GM18951 (cell line): ENCODE results near the gene ENDOV.

Source experiments
- POLR2A ChIP-seq: IDR thresholded peaks from 4 replicates; pipeline ENCODE4 v1.6.1; 2011; ENCODE audit warnings: mild to moderate bottlenecking; ENCODE audit not compliant: insufficient read length, insufficient read depth; ENCODE audit errors: extremely low read depth
- in situ Hi-C: fragments of 300-500 bp; cut with MboI; formaldehyde crosslinking; loops from one replicate; pipeline ENCODE4 v1.12.0; 2022; ENCODE audit warnings: low sequenced_read_pairs, mixed read lengths, inconsistent platforms; ENCODE audit not compliant: unreplicated experiment

ENDOV gene

GRCh38 chr17:80427366-80428282 is 12.7 kb downstream of the ENDOV start:
- in situ Hi-C loops: no loop called here
- TF ChIP-seq POLR2A: no peak

- in situ Hi-C loops: no loop called here
- TF ChIP-seq POLR2A: no peak
Measured at GRCh38 chr17:80428363-80428762, 13.4 kb downstream of the ENDOV start.

DNA sequence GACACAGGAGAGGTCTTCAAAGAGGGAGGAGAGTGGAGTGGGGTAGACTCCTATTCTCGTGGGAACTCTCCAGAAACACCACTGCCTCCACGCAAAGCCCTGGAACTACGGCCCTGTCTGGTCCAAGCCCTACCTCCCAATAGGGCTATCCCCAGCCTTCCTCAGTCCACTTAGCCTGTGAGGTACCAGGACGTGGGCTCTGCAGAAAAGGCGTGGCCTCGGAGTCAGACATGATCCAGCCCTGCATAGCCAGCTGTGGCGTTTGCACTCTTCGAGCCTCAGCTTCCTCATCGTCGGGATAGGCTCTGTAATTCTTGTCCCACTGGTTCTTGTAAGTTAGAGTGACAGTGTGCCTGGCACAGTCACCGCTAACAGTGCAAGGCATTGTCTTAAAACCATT is 13.8 kb downstream of the ENDOV start:
- in situ Hi-C loops: no loop called here
- TF ChIP-seq POLR2A: no peak

- in situ Hi-C loops: loop anchor here (5.0 to 10.0 kb wide), 2 partner anchors 435 to 543 kb away; no protein-coding TSS in a partner anchor
Measured at GRCh38 chr17:80429356-80430275, 14.6 kb downstream of the ENDOV start.

DNA sequence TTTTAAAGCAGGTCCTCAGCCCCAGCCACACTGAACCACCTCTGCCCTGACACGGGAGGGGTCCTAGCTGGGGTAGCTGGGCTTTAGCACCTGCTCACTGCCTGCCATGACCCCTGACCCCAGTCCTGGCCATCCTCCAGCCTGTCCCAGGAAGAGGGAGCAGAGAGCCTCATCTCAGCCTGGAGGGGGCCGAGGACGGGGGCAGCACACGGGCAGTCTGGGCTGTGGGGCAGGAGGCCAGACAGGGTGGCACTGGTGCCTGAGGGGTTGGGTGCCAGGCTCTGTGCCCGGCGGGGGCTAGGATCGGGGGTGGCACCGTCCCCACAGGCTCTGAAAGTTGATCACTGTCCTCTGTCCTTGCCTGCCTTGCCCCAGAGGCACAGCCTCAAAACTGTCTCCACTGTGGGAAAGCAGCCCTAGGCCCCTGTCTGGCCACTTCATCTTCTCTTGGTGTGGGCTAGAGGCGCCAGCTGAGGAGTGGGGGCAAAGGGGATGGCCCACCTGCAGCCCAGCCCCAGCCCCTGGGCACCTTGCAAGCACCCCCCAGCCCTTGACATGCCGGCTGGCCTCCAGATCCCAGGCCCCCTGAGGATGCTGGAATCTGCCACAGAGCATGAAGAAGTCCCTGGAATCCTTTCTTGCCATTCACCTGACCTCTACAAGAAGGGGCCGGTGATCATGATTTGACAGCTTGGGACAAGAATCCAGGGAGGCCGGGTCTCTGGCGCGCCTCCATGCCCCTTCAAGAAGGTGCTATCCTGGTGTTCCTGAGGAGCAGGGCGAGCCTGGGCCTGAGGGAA is 15.7 kb downstream of the ENDOV start:
- in situ Hi-C loops: loop anchor here (5.0 to 10.0 kb wide), 2 partner anchors 434 to 542 kb away; no protein-coding TSS in a partner anchor
- TF ChIP-seq POLR2A: no peak

More at GRCh38 chr17:80429356-80430275, 14.6 kb downstream of the ENDOV start:
- TF ChIP-seq POLR2A: no peak

DNA sequence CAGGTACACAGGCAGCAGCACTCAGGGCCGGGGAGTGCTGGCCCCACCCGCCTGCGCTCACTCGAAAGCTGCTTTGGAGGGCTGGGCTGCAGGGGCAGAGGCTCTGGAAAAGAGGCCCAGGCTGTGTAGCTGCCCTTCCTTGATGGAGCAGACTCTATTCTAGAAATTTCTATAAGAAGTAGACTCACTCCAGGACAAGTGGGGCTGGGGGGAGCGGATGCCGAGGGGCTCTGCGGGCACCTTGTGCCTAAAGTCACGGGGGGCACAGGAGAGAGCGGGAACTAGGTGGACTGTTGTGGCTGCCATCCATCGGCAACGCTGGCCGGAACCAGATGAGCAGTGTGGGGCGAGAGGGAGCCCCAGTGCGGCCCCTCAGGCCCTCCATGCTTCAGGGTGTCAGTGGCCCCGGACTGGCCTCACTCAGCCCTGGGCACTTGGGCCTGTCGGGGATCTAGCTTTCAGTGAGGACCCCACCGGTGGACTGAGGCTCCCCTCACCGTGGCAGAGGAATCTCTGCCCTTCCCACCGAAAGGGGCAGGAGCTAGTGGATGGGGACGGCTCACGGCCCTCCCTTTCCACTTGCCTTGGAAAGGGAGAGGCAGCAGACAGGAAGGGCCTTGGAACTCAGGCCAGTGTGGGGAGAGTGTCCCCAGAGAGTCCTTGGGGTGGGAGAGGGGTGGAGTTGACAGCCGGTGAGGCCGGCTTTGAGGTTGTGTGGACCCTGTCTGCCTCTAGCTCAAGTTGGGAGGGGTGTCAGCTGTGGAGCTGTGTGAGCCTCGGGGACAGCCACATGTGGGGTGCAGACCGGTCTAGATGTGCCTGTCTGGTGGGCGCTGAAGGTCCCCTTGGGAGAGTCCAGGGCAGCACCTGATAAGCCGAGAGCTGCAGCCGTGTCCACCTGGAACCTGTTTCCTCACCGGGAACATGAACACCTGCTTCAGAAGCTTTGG is 16.6 kb downstream of the ENDOV start:
- in situ Hi-C loops: loop anchor here (5.0 to 10.0 kb wide), 2 partner anchors 433 to 541 kb away; no protein-coding TSS in a partner anchor
- TF ChIP-seq POLR2A: no peak

GRCh38 chr17:80432350-80432955 is 17.5 kb downstream of the ENDOV start:
- TF ChIP-seq POLR2A: no peak
- in situ Hi-C loops: loop anchor here (5.0 to 10.0 kb wide), 2 partner anchors 432 to 540 kb away; no protein-coding TSS in a partner anchor

GRCh38 chr17:80432961-80433550 is 18.1 kb downstream of the ENDOV start:
- TF ChIP-seq POLR2A: no peak
- in situ Hi-C loops: loop anchor here (5.0 to 10.0 kb wide), 2 partner anchors 432 to 539 kb away; no protein-coding TSS in a partner anchor

- in situ Hi-C loops: loop anchor here (5.0 to 10.0 kb wide), 2 partner anchors 431 to 538 kb away; no protein-coding TSS in a partner anchor
- no peak for TF ChIP-seq POLR2A
Measured at GRCh38 chr17:80433916-80434666, 19.1 kb downstream of the ENDOV start.

DNA sequence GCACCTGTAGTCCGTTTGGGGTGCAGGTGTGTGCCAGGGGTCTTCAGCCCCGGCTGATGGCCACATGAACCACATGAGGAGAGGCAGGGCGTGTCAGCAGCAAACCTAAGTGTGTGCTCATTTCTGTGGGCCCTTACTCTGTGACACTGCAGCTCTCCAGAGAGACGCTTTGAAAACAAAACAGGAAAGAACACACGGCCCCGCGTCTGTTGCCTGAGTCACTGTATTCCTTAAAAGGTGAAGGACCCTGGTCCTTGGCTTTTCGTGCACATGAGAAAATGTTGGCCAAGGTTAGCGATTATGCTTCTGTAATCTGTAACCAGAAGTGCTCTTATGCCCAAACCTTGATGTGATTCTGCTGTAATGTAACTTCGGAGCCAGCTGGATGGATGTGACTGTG is 22.6 kb downstream of the ENDOV start:
- in situ Hi-C loops: loop anchor here (10.0 kb wide), 1 partner anchor 427 kb away; no protein-coding TSS in a partner anchor
- no peak for TF ChIP-seq POLR2A
